C4-2B (cell line): ENCODE measurements around the gene TAB2.

Source experiments
- ZFX ChIP-seq: fragments of 450-650 bp; IDR thresholded peaks from 2 replicates; pipeline ENCODE4 v1.6.1; 2017
- TF ChIP-seq, protein P1 (sequence below): fragments of 450-650 bp; conservative IDR thresholded peaks from 2 replicates; pipeline ENCODE4 v1.5.1; 2017; ENCODE audit warnings: mild to moderate bottlenecking

GRCh38 chr6:149334201-149334600, 16.7 kb downstream of the TAB2 start:
- TF ChIP-seq, protein P1, sequence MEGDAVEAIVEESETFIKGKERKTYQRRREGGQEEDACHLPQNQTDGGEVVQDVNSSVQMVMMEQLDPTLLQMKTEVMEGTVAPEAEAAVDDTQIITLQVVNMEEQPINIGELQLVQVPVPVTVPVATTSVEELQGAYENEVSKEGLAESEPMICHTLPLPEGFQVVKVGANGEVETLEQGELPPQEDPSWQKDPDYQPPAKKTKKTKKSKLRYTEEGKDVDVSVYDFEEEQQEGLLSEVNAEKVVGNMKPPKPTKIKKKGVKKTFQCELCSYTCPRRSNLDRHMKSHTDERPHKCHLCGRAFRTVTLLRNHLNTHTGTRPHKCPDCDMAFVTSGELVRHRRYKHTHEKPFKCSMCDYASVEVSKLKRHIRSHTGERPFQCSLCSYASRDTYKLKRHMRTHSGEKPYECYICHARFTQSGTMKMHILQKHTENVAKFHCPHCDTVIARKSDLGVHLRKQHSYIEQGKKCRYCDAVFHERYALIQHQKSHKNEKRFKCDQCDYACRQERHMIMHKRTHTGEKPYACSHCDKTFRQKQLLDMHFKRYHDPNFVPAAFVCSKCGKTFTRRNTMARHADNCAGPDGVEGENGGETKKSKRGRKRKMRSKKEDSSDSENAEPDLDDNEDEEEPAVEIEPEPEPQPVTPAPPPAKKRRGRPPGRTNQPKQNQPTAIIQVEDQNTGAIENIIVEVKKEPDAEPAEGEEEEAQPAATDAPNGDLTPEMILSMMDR = no peak
- TF ChIP-seq ZFX = no peak
